Loucy (cell line): ENCODE measurements around the gene FMN2.

Source experiments
- H2AFZ ChIP-seq: fragments of 200-600 bp; sonication (generic); 2 replicates; pipeline ENCODE4 v1.6.0; 2016; ENCODE audit warnings: antibody characterized with exemption, mild to moderate bottlenecking, low read length, moderate library complexity
- H3F3A ChIP-seq: fragments of 200-600 bp; 2 replicates; pipeline ENCODE4 v1.6.0; 2016; ENCODE audit warnings: antibody characterized with exemption, low read depth, mild to moderate bottlenecking
- H3K27me3 ChIP-seq: fragments of 200-600 bp; sonication (generic); 2 replicates; pipeline ENCODE4 v1.6.1; 2014; ENCODE audit warnings: low read length, mild to moderate bottlenecking; ENCODE audit not compliant: insufficient read depth, poor library complexity, severe bottlenecking
- H3K36me3 ChIP-seq: fragments of 200-600 bp; sonication (generic); 2 replicates; pipeline ENCODE4 v1.6.1; 2016; ENCODE audit warnings: low read length; ENCODE audit not compliant: insufficient read depth
- H3K4me1 ChIP-seq: fragments of 200-600 bp; sonication (generic); 2 replicates; pipeline ENCODE4 v1.5.1; 2014; ENCODE audit warnings: low read length, mild to moderate bottlenecking; ENCODE audit not compliant: insufficient read depth, poor library complexity, severe bottlenecking
- H3K4me2 ChIP-seq: fragments of 200-600 bp; sonication (generic); 2 replicates; pipeline ENCODE4 v1.6.0; 2014; ENCODE audit warnings: antibody characterized with exemption, low read length, low read depth, mild to moderate bottlenecking; ENCODE audit not compliant: poor library complexity, severe bottlenecking
- H3K4me3 ChIP-seq: fragments of 200-600 bp; sonication (generic); 2 replicates; pipeline ENCODE4 v1.5.1; 2014; ENCODE audit warnings: low read length, mild to moderate bottlenecking, mixed read lengths; ENCODE audit not compliant: poor library complexity, severe bottlenecking
- H3K79me2 ChIP-seq: fragments of 200-600 bp; sonication (generic); 2 replicates; pipeline ENCODE4 v1.6.1; 2014; ENCODE audit warnings: low read length; ENCODE audit not compliant: insufficient read depth
- H3K9ac ChIP-seq: fragments of 200-600 bp; sonication (generic); 2 replicates; pipeline ENCODE4 v1.6.0; 2014; ENCODE audit warnings: mild to moderate bottlenecking, low read depth, low read length, moderate library complexity; ENCODE audit not compliant: poor library complexity, severe bottlenecking
- H3K9me2 ChIP-seq: fragments of 200-600 bp; sonication (generic); replicated peaks from 2 replicates; pipeline ENCODE4 v1.6.1; 2016; ENCODE audit warnings: low read depth, low read length, mixed read lengths
- H3K9me3 ChIP-seq: fragments of 200-600 bp; sonication (generic); 2 replicates; pipeline ENCODE4 v1.6.1; 2014; ENCODE audit warnings: mild to moderate bottlenecking, antibody characterized with exemption, low read length, low read depth; ENCODE audit not compliant: insufficient read depth
- H4K20me1 ChIP-seq: fragments of 200-600 bp; sonication (generic); 2 replicates; pipeline ENCODE4 v1.6.0; 2014; ENCODE audit warnings: antibody characterized with exemption, low read length, mild to moderate bottlenecking; ENCODE audit not compliant: insufficient read depth, poor library complexity, severe bottlenecking
- EZH2phosphoT487 ChIP-seq: fragments of 200-600 bp; IDR thresholded peaks from 2 replicates; pipeline ENCODE4 v1.6.1; 2018; ENCODE audit warnings: antibody characterized with exemption, mild to moderate bottlenecking, moderate library complexity, borderline replicate concordance
- TF ChIP-seq, protein P1 (sequence below): fragments of 200-600 bp; sonication (generic); conservative IDR thresholded peaks from 2 replicates; pipeline ENCODE4 v1.5.1; 2014; ENCODE audit warnings: mild to moderate bottlenecking, antibody characterized with exemption, low read length

Gene FMN2

DNA sequence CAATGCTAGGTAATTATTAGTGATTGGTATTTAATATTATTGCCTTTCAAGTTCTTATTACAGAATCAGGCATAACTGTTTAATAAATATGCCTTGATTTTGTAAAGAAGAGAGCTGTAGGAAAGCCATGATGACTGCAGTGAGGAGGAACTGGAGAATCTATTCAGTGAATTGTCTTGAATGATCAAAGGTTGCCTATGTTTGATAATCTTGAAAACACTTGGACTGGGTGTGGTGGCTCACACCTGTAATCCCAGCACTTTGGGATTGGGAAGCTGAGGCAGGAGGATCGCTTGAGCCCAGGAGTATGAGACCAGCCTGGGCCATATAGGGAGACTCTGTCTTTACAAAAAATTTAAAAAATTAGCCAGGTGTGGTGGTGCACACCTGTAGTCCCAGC lies 42.4 kb downstream of the FMN2 start:
- no peak for TF ChIP-seq EZH2phosphoT487
- TF ChIP-seq, protein P1, sequence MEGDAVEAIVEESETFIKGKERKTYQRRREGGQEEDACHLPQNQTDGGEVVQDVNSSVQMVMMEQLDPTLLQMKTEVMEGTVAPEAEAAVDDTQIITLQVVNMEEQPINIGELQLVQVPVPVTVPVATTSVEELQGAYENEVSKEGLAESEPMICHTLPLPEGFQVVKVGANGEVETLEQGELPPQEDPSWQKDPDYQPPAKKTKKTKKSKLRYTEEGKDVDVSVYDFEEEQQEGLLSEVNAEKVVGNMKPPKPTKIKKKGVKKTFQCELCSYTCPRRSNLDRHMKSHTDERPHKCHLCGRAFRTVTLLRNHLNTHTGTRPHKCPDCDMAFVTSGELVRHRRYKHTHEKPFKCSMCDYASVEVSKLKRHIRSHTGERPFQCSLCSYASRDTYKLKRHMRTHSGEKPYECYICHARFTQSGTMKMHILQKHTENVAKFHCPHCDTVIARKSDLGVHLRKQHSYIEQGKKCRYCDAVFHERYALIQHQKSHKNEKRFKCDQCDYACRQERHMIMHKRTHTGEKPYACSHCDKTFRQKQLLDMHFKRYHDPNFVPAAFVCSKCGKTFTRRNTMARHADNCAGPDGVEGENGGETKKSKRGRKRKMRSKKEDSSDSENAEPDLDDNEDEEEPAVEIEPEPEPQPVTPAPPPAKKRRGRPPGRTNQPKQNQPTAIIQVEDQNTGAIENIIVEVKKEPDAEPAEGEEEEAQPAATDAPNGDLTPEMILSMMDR, result no peak
- Histone ChIP-seq H3K9me2 (no peaks in the 10 kb centered on the region), H3K9ac (no peak overlapping the region), H3F3A (no peaks in the 10 kb centered on the region), H3K9me3 (no peaks in the 10 kb centered on the region), H4K20me1 (no peaks in the 10 kb centered on the region), H3K79me2 (no peaks in the 10 kb centered on the region), H3K4me3 (no peak overlapping the region), H3K4me1 (no peaks in the 10 kb centered on the region), H2AFZ (no peak overlapping the region), H3K4me2 (no peak overlapping the region), H3K27me3 (no peaks in the 10 kb centered on the region), H3K36me3 (no peaks in the 10 kb centered on the region)

DNA sequence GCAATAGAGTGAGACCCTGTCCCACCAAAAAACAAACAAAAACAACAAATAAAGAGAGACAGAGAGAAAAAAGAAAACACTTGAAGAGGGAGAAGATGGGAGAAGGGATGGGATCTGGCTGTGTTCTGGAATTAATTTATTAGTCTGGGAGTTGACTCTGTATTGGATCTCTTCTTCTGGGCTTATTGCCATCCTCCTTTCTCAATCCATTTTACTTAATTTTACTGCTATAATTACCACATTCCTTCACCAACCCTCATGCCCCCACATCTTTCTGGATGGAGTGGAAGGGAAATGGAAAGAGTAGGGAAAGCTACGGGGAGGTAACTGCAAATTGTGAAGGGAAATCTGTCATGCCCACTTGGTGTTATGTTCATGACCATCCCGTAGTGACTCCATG lies 42.9 kb downstream of the FMN2 start:
- H3K36me3 ChIP-seq, result no peaks in the 10 kb centered on the region
- H3K27me3 ChIP-seq, result no peaks in the 10 kb centered on the region
- no peak overlapping the region for H3K9ac ChIP-seq
- TF ChIP-seq, protein P1, result no peak
- no peak for TF ChIP-seq EZH2phosphoT487
- no peaks in the 10 kb centered on the region for H3K79me2 ChIP-seq
- H3K4me3 ChIP-seq, result no peak overlapping the region
- no peaks in the 10 kb centered on the region for H3F3A ChIP-seq
- H3K4me2 ChIP-seq, result no peak overlapping the region
- no peaks in the 10 kb centered on the region for H3K9me3 ChIP-seq
- H2AFZ ChIP-seq, result no peak overlapping the region
- no peaks in the 10 kb centered on the region for H3K4me1 ChIP-seq
- no peaks in the 10 kb centered on the region for H4K20me1 ChIP-seq
- no peaks in the 10 kb centered on the region for H3K9me2 ChIP-seq

DNA sequence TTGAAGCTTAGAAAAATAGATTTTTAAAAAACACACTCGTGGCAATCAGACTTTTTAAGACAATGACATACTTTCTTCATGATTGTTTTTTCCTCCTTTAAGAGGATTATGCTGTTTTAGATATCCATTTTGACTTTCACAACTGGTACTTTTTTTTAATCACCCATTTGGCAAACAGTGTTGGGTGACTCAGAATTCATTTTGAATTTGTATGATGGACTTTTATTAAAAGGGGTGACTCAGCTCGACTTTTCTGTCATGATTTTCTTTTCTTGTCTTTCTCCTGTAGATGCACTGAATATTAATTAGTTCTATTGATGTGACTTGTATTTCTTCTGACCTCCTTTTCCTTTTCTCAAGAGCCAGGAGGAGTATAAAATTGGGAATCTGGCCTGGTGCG lies 44.7 kb downstream of the FMN2 start:
- H3K4me1 ChIP-seq, result no peaks in the 10 kb centered on the region
- no peaks in the 10 kb centered on the region for H3K27me3 ChIP-seq
- no peaks in the 10 kb centered on the region for H3F3A ChIP-seq
- TF ChIP-seq EZH2phosphoT487, result no peak
- TF ChIP-seq, protein P1, result no peak
- no peak overlapping the region for H3K4me3 ChIP-seq
- no peak overlapping the region for H3K4me2 ChIP-seq
- H2AFZ ChIP-seq, result no peak overlapping the region
- H3K36me3 ChIP-seq, result no peaks in the 10 kb centered on the region
- no peak overlapping the region for H3K9ac ChIP-seq
- H3K9me3 ChIP-seq, result no peaks in the 10 kb centered on the region
- no peaks in the 10 kb centered on the region for H3K79me2 ChIP-seq
- H3K9me2 ChIP-seq, result no peaks in the 10 kb centered on the region
- no peaks in the 10 kb centered on the region for H4K20me1 ChIP-seq
